ENCODE data around the gene LIPE.

LIPE gene

DNA sequence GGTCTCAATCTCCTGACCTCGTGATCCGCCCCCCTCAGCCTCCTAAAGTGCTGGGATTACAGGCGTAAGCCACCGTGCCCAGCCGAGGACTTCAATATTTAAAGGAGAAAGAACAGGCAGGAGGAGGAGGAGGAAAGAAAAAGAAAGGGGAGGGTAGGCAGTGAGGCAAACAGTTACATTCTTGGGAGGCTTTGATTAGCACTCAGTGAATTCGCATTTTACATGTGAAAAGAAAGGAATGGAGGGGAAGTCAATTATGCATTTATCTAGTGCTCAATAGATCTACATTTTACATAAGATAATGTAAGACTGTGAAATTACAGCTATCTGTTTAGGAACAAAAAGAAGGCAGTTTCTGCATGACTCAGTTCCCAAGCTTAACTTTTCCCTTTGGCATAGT, 46.5 kb upstream of the LIPE start:
- H3K4me2 ChIP-seq (ENCODE audit: low read length), result no peak overlapping the region
- peaks cover 40% of the 10 kb centered on the region for H3K4me1 ChIP-seq (ENCODE audit: control insufficient read depth, low read length)
- H3K36me3 ChIP-seq (ENCODE audit: control insufficient read depth, low read length), result no peaks in the 10 kb centered on the region

DNA sequence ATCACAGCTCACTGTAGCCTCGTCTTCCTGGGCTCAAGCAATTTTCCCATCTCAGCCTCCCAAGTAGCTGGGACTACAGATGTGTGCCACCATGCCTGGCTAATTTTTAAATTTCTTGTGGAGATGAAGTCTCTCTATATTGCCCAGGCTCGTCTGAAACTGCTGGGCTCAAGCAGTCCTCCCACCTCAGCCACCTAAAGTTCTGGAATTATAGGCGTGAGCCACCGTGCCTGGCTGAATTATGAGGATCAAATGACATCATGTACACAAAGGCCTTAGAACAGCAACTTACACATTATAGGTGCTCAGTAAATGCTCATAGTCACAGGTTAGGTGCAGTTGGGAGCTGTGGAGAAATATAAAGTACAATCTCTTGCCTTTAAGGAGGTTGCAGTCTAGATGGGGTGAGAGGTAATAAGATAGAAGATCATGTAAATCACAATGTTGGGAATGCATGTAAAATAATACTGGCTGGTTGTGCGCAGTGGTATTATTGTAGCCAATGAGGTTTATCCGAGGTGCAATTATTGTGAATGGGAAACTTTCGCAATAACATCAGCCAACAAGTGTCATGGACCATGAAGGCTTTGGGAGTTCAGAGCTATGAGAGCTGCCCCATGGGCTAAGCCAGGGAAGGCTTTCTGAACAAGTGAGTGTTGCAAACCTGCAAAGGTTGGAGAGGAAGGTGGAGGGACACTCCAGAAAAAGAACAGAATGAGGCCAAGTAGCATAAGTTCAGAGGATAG, 45.4 kb upstream of the LIPE start:
- Histone ChIP-seq H3K79me2 (ENCODE audit: control insufficient read depth, low read length) (no peaks in the 10 kb centered on the region), H3K4me3 (ENCODE audit: low read length) (no peak overlapping the region), H3K4me2 (ENCODE audit: low read length) (no peak overlapping the region), H3K9me3 (ENCODE audit: control insufficient read depth, insufficient read depth, low read length) (no peaks in the 10 kb centered on the region), H3K27me3 (ENCODE audit: control insufficient read depth, low read length) (no peaks in the 10 kb centered on the region), H3K9me2 (replicated peaks; ENCODE audit: control insufficient read depth, low read length) (no peaks in the 10 kb centered on the region), H3F3A (ENCODE audit: control insufficient read depth, insufficient read depth) (peaks cover 12% of the 10 kb centered on the region), H3K36me3 (ENCODE audit: control insufficient read depth, low read length) (no peaks in the 10 kb centered on the region), H3K4me1 (ENCODE audit: control insufficient read depth, low read length) (peaks cover 51% of the 10 kb centered on the region), H3K27ac (ENCODE audit: low read depth, low read length) (no peak overlapping the region), H4K20me1 (ENCODE audit: control insufficient read depth, insufficient read depth, low read depth, low read length) (no peaks in the 10 kb centered on the region)
- TF ChIP-seq, protein P1, sequence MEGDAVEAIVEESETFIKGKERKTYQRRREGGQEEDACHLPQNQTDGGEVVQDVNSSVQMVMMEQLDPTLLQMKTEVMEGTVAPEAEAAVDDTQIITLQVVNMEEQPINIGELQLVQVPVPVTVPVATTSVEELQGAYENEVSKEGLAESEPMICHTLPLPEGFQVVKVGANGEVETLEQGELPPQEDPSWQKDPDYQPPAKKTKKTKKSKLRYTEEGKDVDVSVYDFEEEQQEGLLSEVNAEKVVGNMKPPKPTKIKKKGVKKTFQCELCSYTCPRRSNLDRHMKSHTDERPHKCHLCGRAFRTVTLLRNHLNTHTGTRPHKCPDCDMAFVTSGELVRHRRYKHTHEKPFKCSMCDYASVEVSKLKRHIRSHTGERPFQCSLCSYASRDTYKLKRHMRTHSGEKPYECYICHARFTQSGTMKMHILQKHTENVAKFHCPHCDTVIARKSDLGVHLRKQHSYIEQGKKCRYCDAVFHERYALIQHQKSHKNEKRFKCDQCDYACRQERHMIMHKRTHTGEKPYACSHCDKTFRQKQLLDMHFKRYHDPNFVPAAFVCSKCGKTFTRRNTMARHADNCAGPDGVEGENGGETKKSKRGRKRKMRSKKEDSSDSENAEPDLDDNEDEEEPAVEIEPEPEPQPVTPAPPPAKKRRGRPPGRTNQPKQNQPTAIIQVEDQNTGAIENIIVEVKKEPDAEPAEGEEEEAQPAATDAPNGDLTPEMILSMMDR (IDR thresholded peaks at IDR 0.05; ENCODE audit: low read depth, low read length, poor library complexity, severe bottlenecking), result no peak
- TF ChIP-seq EZH2phosphoT487 (IDR thresholded peaks at IDR 0.05; ENCODE audit: borderline replicate concordance, low read length), result no peak

More for the DNA sequence above, 46.5 kb upstream of the LIPE start:
- Histone ChIP-seq H3K27me3 (ENCODE audit: control insufficient read depth, low read length) (no peaks in the 10 kb centered on the region), H3K4me3 (ENCODE audit: low read length) (no peak overlapping the region), H3K27ac (ENCODE audit: low read depth, low read length) (no peak overlapping the region), H3F3A (ENCODE audit: control insufficient read depth, insufficient read depth) (peaks cover 12% of the 10 kb centered on the region), H3K9me2 (replicated peaks; ENCODE audit: control insufficient read depth, low read length) (no peaks in the 10 kb centered on the region), H3K9me3 (ENCODE audit: control insufficient read depth, insufficient read depth, low read length) (no peaks in the 10 kb centered on the region), H3K79me2 (ENCODE audit: control insufficient read depth, low read length) (no peaks in the 10 kb centered on the region), H4K20me1 (ENCODE audit: control insufficient read depth, insufficient read depth, low read depth, low read length) (no peaks in the 10 kb centered on the region)
- TF ChIP-seq, protein P1 (IDR thresholded peaks at IDR 0.05; ENCODE audit: low read depth, low read length, poor library complexity, severe bottlenecking), result no peak
- no peak for TF ChIP-seq EZH2phosphoT487 (IDR thresholded peaks at IDR 0.05; ENCODE audit: borderline replicate concordance, low read length)

DNA sequence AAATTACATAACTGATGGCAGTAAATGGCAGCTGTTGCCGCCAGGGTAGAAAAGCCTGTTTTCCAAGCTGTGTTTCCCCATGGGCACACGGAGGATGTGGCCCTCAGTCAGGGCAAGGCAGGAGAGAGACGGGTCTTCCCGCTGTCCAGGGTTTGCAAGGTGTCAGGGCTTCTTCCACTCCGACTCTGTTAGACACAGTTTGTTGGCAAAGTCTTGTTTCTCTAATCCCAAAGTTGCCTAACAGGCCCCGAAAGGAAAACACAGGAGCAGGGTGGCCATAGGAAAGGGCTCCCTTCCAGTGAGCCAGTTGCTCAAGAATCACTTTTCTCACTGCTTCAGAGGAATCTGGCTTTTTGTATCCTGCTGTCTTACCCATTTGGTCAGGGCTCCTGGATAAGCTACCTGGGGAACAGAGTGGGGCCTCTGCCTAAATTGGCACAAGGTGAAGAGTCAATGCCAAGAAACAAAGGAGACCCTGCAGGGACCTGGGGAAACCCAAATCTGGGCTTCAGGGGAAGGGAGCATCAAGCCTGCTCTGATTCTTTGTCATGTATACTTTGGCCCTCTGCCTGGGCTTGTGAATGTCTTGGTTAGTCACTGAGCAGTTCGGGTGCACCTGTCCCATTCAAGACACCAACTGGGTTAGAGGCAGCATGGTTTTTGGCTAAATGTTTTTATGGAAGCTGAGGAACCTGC, 44.5 kb upstream of the LIPE start:
- Histone ChIP-seq H3F3A (ENCODE audit: control insufficient read depth, insufficient read depth) (peaks cover 20% of the 10 kb centered on the region), H3K4me3 (ENCODE audit: low read length) (no peak overlapping the region), H3K9me3 (ENCODE audit: control insufficient read depth, insufficient read depth, low read length) (no peaks in the 10 kb centered on the region), H3K36me3 (ENCODE audit: control insufficient read depth, low read length) (no peaks in the 10 kb centered on the region), H4K20me1 (ENCODE audit: control insufficient read depth, insufficient read depth, low read depth, low read length) (no peaks in the 10 kb centered on the region), H3K9me2 (replicated peaks; ENCODE audit: control insufficient read depth, low read length) (no peaks in the 10 kb centered on the region), H3K27ac (ENCODE audit: low read depth, low read length) (no peak overlapping the region), H3K27me3 (ENCODE audit: control insufficient read depth, low read length) (no peaks in the 10 kb centered on the region), H3K79me2 (ENCODE audit: control insufficient read depth, low read length) (no peaks in the 10 kb centered on the region), H3K4me1 (ENCODE audit: control insufficient read depth, low read length) (peaks cover 59% of the 10 kb centered on the region), H3K4me2 (ENCODE audit: low read length) (no peak overlapping the region)
- TF ChIP-seq EZH2phosphoT487 (IDR thresholded peaks at IDR 0.05; ENCODE audit: borderline replicate concordance, low read length), result no peak
- TF ChIP-seq, protein P1 (IDR thresholded peaks at IDR 0.05; ENCODE audit: low read depth, low read length, poor library complexity, severe bottlenecking), result no peak
